ENCODE results near the gene NLRC4.

The NLRC4 gene

GRCh38 chr2:32200814-32201213 lies 63.9 kb downstream of the NLRC4 start:
- no peak for TF ChIP-seq CTCF (IDR thresholded peaks at IDR 0.05)

GRCh38 chr2:32192418-32192817 lies 72.3 kb downstream of the NLRC4 start:
- no peak for TF ChIP-seq CTCF (IDR thresholded peaks at IDR 0.05)

- TF ChIP-seq CTCF (IDR thresholded peaks at IDR 0.05) = no peak
Measured at GRCh38 chr2:32189011-32189410, 75.7 kb downstream of the NLRC4 start.

- TF ChIP-seq CTCF (IDR thresholded peaks at IDR 0.05) = no peak
Measured at GRCh38 chr2:32182667-32183066, 82.0 kb downstream of the NLRC4 start.

Data from LNCAP (cell line).